Measurements from ENCODE around the gene SERINC4. TPM values are rescaled to one million over a fixed set of nuclear protein-coding genes. Genes with fewer than 3 reads are reported as not detected.

Gene SERINC4
- total and polyA plus RNA-seq, 10 of the 15 experiments (the other 5 are each of a cell fraction or from before 2014, with no cell fraction given), result 0.06 to 0.96 (median 0.26) TPM; not detected in 1

DNA sequence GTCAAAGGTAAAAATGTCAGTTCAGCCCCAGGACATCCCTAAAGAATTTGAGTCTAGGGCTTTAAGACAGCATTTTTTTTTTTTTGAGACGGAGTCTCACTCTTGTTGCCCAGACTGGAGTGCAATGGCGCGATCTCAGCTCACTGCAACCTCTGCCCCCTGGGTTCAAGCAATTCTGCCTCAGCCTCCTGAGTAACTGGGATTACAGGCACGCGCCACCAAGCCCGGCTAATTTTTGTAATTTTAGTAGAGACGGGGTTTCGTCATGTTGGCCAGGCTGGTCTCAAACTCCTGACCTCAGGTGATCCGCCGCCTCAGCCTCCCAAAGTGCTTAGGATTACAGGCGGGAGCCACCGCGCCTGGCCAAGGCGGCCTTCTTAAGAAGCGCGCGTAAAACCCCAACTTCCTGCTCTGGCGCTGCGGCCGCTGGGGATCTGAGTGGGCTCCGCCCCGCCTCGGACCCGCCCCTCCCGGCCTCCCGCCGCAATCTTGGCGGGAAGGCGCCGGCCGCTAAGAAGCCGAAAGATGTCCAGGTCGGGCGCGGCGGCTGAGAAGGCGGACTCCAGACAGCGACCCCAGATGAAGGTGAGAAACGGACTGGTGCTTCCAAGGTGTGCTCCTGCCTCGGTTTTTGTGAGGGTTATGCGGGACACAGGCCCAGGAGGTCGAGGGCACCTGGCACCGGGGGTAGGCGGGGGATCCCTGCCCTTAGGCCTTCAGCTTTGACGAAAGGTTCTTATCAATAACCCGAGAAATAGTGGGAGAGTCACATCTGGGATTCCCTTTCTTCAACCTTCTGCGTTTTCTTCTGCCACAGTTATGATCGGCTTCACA, 26.7 kb upstream of the SERINC4 start, which contains the start of gene WDR76 (continued):
- TF ChIP-seq, protein P1, sequence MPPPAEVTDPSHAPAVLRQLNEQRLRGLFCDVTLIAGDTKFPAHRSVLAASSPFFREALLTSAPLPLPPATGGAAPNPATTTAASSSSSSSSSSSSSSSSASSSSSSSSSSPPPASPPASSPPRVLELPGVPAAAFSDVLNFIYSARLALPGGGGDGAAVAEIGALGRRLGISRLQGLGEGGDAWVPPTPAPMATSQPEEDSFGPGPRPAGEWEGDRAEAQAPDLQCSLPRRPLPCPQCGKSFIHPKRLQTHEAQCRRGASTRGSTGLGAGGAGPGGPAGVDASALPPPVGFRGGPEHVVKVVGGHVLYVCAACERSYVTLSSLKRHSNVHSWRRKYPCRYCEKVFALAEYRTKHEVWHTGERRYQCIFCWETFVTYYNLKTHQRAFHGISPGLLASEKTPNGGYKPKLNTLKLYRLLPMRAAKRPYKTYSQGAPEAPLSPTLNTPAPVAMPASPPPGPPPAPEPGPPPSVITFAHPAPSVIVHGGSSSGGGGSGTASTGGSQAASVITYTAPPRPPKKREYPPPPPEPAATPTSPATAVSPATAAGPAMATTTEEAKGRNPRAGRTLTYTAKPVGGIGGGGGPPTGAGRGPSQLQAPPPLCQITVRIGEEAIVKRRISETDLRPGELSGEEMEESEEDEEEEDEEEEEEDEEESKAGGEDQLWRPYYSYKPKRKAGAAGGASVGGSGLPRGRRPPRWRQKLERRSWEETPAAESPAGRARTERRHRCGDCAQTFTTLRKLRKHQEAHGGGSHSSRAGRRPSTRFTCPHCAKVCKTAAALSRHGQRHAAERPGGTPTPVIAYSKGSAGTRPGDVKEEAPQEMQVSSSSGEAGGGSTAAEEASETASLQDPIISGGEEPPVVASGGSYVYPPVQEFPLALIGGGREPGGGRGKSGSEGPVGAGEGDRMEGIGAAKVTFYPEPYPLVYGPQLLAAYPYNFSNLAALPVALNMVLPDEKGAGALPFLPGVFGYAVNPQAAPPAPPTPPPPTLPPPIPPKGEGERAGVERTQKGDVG (CRISPR knock-in tag; IDR thresholded peaks at IDR 0.05), result no peak
- TF ChIP-seq NKRF (conservative IDR thresholded peaks at IDR 0.05), result no peak; the same call in 1 of the 2 replicates
- TF ChIP-seq TCF7 (IDR thresholded peaks at IDR 0.05; ENCODE audit: borderline replicate concordance), result no peak
- no peak for TF ChIP-seq CREM (IDR thresholded peaks at IDR 0.05; ENCODE audit: low read depth)
- TF ChIP-seq CEBPB (IDR thresholded peaks at IDR 0.05; ENCODE audit: borderline replicate concordance in 1 of 2, low read depth in 2 of 2, low read length in 2 of 2), result no peak
- peak in 1 of 2 experiments; percentile 50; a peak in 1 of 4 replicates for TF ChIP-seq BHLHE40 (IDR thresholded peaks at IDR 0.05; ENCODE audit: borderline replicate concordance in 1 of 2, low read depth in 2 of 2, low read length in 1 of 2)
- TF ChIP-seq SUPT20H (IDR thresholded peaks at IDR 0.05; ENCODE audit: borderline replicate concordance, control insufficient read depth, low read depth, low read length), result no peak
- TF ChIP-seq, protein P2, sequence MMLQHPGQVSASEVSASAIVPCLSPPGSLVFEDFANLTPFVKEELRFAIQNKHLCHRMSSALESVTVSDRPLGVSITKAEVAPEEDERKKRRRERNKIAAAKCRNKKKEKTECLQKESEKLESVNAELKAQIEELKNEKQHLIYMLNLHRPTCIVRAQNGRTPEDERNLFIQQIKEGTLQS (IDR thresholded peaks at IDR 0.05; ENCODE audit: borderline replicate concordance, extremely low read depth, low read depth, low read length), result no peak
- TF ChIP-seq EGR1 (IDR thresholded peaks at IDR 0.05; ENCODE audit: borderline replicate concordance in 1 of 2, low read depth in 2 of 2, low read length in 2 of 2), result 0 out of 3 replicates have a peak, but pooled peaks of 1 of the 2 experiments have one; percentile 16
- TF ChIP-seq GATAD2B (conservative IDR thresholded peaks at IDR 0.05; ENCODE audit: low read depth), result peak; percentile 68; the same call in 1 of the 2 replicates
- TF ChIP-seq CBFB (IDR thresholded peaks at IDR 0.05; ENCODE audit: low read depth), result 0 out of 2 replicates have a peak, but pooled peaks have one; percentile 31
- TF ChIP-seq ZNF24 (IDR thresholded peaks at IDR 0.05), result 0 out of 2 replicates have a peak, but pooled peaks have one; percentile 7
- no peak for TF ChIP-seq CTCF (IDR thresholded peaks at IDR 0.05 in 2 of 3, conservative IDR thresholded peaks at IDR 0.05 in 1 of 3; ENCODE audit: control insufficient read depth in 2 of 3, extremely low read depth in 1 of 3, insufficient read depth in 1 of 3, low read depth in 3 of 3, low read length in 3 of 3)
- TF ChIP-seq EZH2 (IDR thresholded peaks at IDR 0.05; ENCODE audit: borderline replicate concordance, control insufficient read depth, low read depth, low read length), result no peak
- TF ChIP-seq SREBF1 (IDR thresholded peaks at IDR 0.05; ENCODE audit: low read length), result no peak
- no peak for TF ChIP-seq MXI1 (IDR thresholded peaks at IDR 0.05; ENCODE audit: low read depth, low read length)
- peak; percentile 62 for TF ChIP-seq IKZF1 (conservative IDR thresholded peaks at IDR 0.05)
- TF ChIP-seq JUNB (IDR thresholded peaks at IDR 0.05), result no peak
- no peak for TF ChIP-seq ZNF207 (IDR thresholded peaks at IDR 0.05; ENCODE audit: borderline replicate concordance)
- peak; percentile 73 for TF ChIP-seq ZNF217 (IDR thresholded peaks at IDR 0.05)
